ENCODE data around the gene STK32C. TPM values are rescaled to one million over a fixed set of nuclear protein-coding genes. Genes with fewer than 3 reads are reported as not detected.
"Not testable (repeated sequence)": the region's sequence is repeated elsewhere in the genome, so short reads cannot be mapped to it uniquely, and the experiment has no call there.

The STK32C gene
- total RNA-seq, 1 experiment from 2014 or later = 16.5 TPM

GRCh38 chr10:132338876-132339275, 31.1 kb upstream of the STK32C start:
- no peak for DNase-seq (ENCODE audit: low spot score)
- Histone ChIP-seq H3K27me3 (replicated peaks; ENCODE audit: insufficient read depth, low read depth, low read length, poor library complexity) (no peaks in the 10 kb centered on the region), H3K4me1 (ENCODE audit: insufficient read depth, low read length, poor library complexity, severe bottlenecking) (no peaks in the 10 kb centered on the region), H3K4me3 (ENCODE audit: low read depth, low read length, poor library complexity, severe bottlenecking) (no peak overlapping the region), H3K9me3 (ENCODE audit: low read depth, low read length, poor library complexity, severe bottlenecking) (no peaks in the 10 kb centered on the region), H3K36me3 (ENCODE audit: insufficient read depth, low read length, poor library complexity, severe bottlenecking) (no peaks in the 10 kb centered on the region), H3K27ac (ENCODE audit: low read depth, low read length, poor library complexity, severe bottlenecking) (no peak overlapping the region)
- TF ChIP-seq EZH2 (IDR thresholded peaks at IDR 0.05; ENCODE audit: borderline replicate concordance, low read depth, low read length, poor library complexity, severe bottlenecking) (no peak), CTCF (conservative IDR thresholded peaks at IDR 0.05; ENCODE audit: low read depth, low read length) (no peak)
- ChIA-PET POLR2A (ENCODE audit: low non-redundant PET) (no interaction called here), CTCF (no interaction called here)
- no TSS peak for BruUV-seq (replicated peaks)
- intact Hi-C loops (cut with micrococcal nuclease; ENCODE audit: unreplicated experiment) = no loop called here

- H3K4me3 ChIP-seq (ENCODE audit: low read depth, low read length, poor library complexity, severe bottlenecking); H3K27me3 ChIP-seq (replicated peaks; ENCODE audit: insufficient read depth, low read depth, low read length, poor library complexity); POLR2A ChIA-PET (ENCODE audit: low non-redundant PET); H3K27ac ChIP-seq (ENCODE audit: low read depth, low read length, poor library complexity, severe bottlenecking); DNase-seq (ENCODE audit: low spot score); H3K4me1 ChIP-seq (ENCODE audit: insufficient read depth, low read length, poor library complexity, severe bottlenecking); CTCF ChIA-PET; H3K9me3 ChIP-seq (ENCODE audit: low read depth, low read length, poor library complexity, severe bottlenecking); intact Hi-C loops (cut with micrococcal nuclease; ENCODE audit: unreplicated experiment); BruUV-seq (replicated peaks); H3K36me3 ChIP-seq (ENCODE audit: insufficient read depth, low read length, poor library complexity, severe bottlenecking): not testable (repeated sequence)
These were observed 30.1 kb upstream of the STK32C start for GRCh38 chr10:132337854-132338253.

- intact Hi-C loops (cut with micrococcal nuclease; ENCODE audit: unreplicated experiment) = no loop called here
- TF ChIP-seq CTCF (conservative IDR thresholded peaks at IDR 0.05; ENCODE audit: low read depth, low read length) (no peak), EZH2 (IDR thresholded peaks at IDR 0.05; ENCODE audit: borderline replicate concordance, low read depth, low read length, poor library complexity, severe bottlenecking) (no peak)
- Histone ChIP-seq H3K27ac (ENCODE audit: low read depth, low read length, poor library complexity, severe bottlenecking) (no peak overlapping the region), H3K4me1 (ENCODE audit: insufficient read depth, low read length, poor library complexity, severe bottlenecking) (peaks cover 9% of the 10 kb centered on the region), H3K27me3 (replicated peaks; ENCODE audit: insufficient read depth, low read depth, low read length, poor library complexity) (no peaks in the 10 kb centered on the region), H3K36me3 (ENCODE audit: insufficient read depth, low read length, poor library complexity, severe bottlenecking) (no peaks in the 10 kb centered on the region), H3K9me3 (ENCODE audit: low read depth, low read length, poor library complexity, severe bottlenecking) (no peaks in the 10 kb centered on the region), H3K4me3 (ENCODE audit: low read depth, low read length, poor library complexity, severe bottlenecking) (no peak overlapping the region)
- ChIA-PET POLR2A (ENCODE audit: low non-redundant PET) (no interaction called here), CTCF (no interaction called here)
- no peak for DNase-seq (ENCODE audit: low spot score)
- no TSS peak for BruUV-seq (replicated peaks)
These were observed 29.2 kb upstream of the STK32C start for GRCh38 chr10:132336919-132337407.

- no peaks in the 10 kb centered on the region for H3K9me3 ChIP-seq (ENCODE audit: low read depth, low read length, poor library complexity, severe bottlenecking)
- POLR2A ChIA-PET (ENCODE audit: low non-redundant PET) = no interaction called here
- no peak overlapping the region for H3K27ac ChIP-seq (ENCODE audit: low read depth, low read length, poor library complexity, severe bottlenecking)
- DNase-seq (ENCODE audit: low spot score) = no peak
- no peaks in the 10 kb centered on the region for H3K36me3 ChIP-seq (ENCODE audit: insufficient read depth, low read length, poor library complexity, severe bottlenecking)
- BruUV-seq (replicated peaks) = no TSS peak
- intact Hi-C loops (cut with micrococcal nuclease; ENCODE audit: unreplicated experiment) = no loop called here
- TF ChIP-seq CTCF (conservative IDR thresholded peaks at IDR 0.05; ENCODE audit: low read depth, low read length) = no peak
- TF ChIP-seq EZH2 (IDR thresholded peaks at IDR 0.05; ENCODE audit: borderline replicate concordance, low read depth, low read length, poor library complexity, severe bottlenecking) = no peak
- CTCF ChIA-PET = no interaction called here
- H3K4me1 ChIP-seq (ENCODE audit: insufficient read depth, low read length, poor library complexity, severe bottlenecking) = peaks cover 9% of the 10 kb centered on the region
- H3K27me3 ChIP-seq (replicated peaks; ENCODE audit: insufficient read depth, low read depth, low read length, poor library complexity) = no peaks in the 10 kb centered on the region
- no peak overlapping the region for H3K4me3 ChIP-seq (ENCODE audit: low read depth, low read length, poor library complexity, severe bottlenecking)
These were observed 28.5 kb upstream of the STK32C start for GRCh38 chr10:132336064-132336746.

Data from A673 (cell line).